ENCODE measurements around the gene HDGFL3.
A peak's percentile ranks its signal among the peaks of the same experiment; 100 is the strongest.
"Not testable (repeated sequence)": the region's sequence is repeated elsewhere in the genome, so short reads cannot be mapped to it uniquely, and the experiment has no call there.

Gene HDGFL3

GRCh38 chr15:83108266-83109219 is 99.1 kb downstream of the HDGFL3 start:
- peak overlapping the region; percentile 74; the same call in 1 of the 2 replicates for H3K4me3 ChIP-seq (ENCODE audit: low read length)

DNA sequence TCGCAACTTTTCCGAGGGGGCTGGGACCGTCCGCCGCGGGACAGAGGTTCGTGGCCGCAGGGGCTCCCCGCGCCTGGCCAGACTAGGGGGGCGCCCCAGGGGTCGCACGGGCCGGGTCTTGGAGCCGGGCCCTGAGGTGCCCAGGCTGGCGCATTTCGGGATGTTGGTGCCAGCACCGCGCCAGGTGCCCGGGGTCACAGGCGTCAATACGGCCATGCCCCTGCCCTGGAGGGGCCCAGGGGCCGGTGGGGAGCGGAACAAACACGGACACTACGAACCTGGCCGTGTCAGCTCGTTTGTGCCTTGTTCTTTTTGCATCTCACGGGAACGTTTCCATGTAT is 99.8 kb downstream of the HDGFL3 start:
- no peak for TF ChIP-seq ZNF274 (IDR thresholded peaks at IDR 0.05; ENCODE audit: low read depth, low read length)
- peak overlapping the region; percentile 74; the same call in 1 of the 2 replicates for H3K4me3 ChIP-seq (ENCODE audit: low read length)

More at GRCh38 chr15:83108266-83109219, 99.1 kb downstream of the HDGFL3 start:
- TF ChIP-seq ZNF274 (IDR thresholded peaks at IDR 0.05; ENCODE audit: low read depth, low read length), result no peak

- peak within 1 kb of the TSS; percentile 74; the same call in 1 of the 2 replicates for H3K4me3 ChIP-seq (ENCODE audit: low read length)
- TF ChIP-seq ZNF274 (IDR thresholded peaks at IDR 0.05; ENCODE audit: low read depth, low read length), result no peak
Measured at GRCh38 chr15:83106994-83107840, 100.4 kb downstream of the HDGFL3 start, which contains the start of gene TM6SF1. Gene TM6SF1 (plus strand): TSS chr15:83107645. CDS start chr15:83107681, 36 bp downstream.

DNA sequence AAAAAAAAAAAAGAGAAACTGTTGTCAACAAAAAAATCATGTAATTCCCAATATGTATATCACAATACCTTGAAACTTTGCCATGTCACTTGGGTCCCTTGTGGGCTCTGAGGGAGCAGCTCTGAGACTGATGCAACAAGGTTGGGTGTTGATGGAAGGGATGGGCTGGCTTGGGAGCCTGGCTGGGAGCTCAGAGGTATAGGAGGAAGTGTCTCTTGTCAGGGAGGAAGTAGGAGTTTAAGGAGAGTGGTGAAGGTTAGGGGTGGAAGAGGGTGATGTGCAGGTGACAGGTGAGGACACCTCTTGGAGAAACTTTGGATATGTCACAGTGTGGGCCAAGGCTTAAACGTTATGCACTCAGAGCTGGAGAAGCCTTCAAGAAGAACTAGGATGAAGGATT is 102.2 kb downstream of the HDGFL3 start:
- TF ChIP-seq ZNF274 (IDR thresholded peaks at IDR 0.05; ENCODE audit: low read depth, low read length), result no peak
- no peak overlapping the region for H3K4me3 ChIP-seq (ENCODE audit: low read length)

DNA sequence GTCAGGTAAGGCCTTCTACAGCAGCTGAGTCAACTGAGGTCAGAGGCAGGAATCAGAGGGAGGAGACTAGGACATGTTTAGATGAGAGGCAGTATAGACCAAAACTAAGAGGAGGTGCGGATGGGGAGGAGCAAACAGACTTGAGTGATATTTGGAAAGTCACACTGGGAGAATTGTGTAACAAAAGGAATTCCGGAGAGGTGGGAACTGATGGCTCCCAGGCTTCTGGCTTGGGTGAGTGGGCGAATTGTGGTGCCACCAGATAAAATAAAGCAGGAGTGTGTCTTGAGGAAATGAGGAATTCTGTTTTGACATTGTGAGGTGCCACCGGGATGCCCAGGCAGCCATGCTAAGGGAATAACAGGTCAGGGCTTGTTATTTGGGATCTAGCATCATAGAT is 103.5 kb downstream of the HDGFL3 start:
- TF ChIP-seq ZNF274 (IDR thresholded peaks at IDR 0.05; ENCODE audit: low read depth, low read length), result no peak
- H3K4me3 ChIP-seq (ENCODE audit: low read length), result no peak overlapping the region

- H3K4me3 ChIP-seq (ENCODE audit: low read length), result no peak overlapping the region
- TF ChIP-seq ZNF274 (IDR thresholded peaks at IDR 0.05; ENCODE audit: low read depth, low read length), result no peak
Measured at GRCh38 chr15:83102346-83102745, 105.3 kb downstream of the HDGFL3 start.

DNA sequence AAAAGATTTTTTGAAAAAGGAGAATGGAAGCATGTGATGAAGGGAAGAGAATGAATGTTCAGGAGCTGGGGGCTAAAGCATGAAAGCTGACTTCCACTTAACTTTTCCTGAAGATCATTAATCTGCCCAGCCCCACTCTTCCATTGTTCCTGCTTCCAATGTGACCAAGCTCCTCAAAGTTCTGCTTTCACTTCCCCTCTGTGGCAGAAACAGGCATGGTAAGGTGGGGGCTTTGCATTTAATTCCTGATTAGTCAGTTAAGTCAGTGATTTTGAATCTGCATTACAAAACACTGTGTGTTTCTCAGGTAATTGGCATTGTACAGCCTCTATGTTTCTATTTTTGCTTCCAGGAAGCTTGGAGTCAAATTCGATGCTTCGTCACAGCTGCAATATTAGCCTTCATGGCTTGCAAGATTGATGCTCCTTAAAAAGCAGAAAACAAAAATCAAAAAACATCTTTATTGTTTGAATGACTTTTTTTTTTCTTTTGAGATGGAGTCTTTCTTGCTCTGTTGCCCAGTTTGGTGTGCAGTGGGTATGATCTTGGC is 107.5 kb downstream of the HDGFL3 start:
- TF ChIP-seq ZNF274 (IDR thresholded peaks at IDR 0.05; ENCODE audit: low read depth, low read length), result no peak
- H3K4me3 ChIP-seq (ENCODE audit: low read length), result no peak overlapping the region

GRCh38 chr15:83099290-83099689 is 108.3 kb downstream of the HDGFL3 start:
- TF ChIP-seq ZNF274 (IDR thresholded peaks at IDR 0.05; ENCODE audit: low read depth, low read length), result no peak
- H3K4me3 ChIP-seq (ENCODE audit: low read length), result no peak overlapping the region

DNA sequence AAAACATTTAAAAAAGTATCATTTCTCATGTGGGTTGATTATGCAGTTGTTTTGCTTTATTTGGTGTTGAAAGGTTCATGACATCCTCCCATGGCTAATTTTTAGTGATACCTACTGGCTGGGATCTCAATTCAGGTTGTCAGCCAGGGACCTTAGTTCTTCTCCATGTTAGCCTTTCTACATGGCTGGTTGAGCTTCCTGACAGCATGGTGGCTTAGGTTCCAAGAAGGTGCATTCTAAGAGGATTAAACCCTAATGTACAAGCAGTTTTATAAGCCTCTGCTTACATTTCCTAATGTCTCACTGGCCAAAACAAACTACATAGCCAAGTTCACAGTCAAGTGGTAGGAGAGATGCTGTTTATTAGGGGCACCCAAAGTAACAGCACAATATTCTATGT is 109.5 kb downstream of the HDGFL3 start:
- no peak overlapping the region for H3K4me3 ChIP-seq (ENCODE audit: low read length)
- no peak for TF ChIP-seq ZNF274 (IDR thresholded peaks at IDR 0.05; ENCODE audit: low read depth, low read length)

- TF ChIP-seq ZNF274 (IDR thresholded peaks at IDR 0.05; ENCODE audit: low read depth, low read length), result no peak
- H3K4me3 ChIP-seq (ENCODE audit: low read length), result no peak overlapping the region
Measured at GRCh38 chr15:83094583-83094982, 113.0 kb downstream of the HDGFL3 start.

- H3K4me3 ChIP-seq (ENCODE audit: low read length), result no peak overlapping the region
- no peak for TF ChIP-seq ZNF274 (IDR thresholded peaks at IDR 0.05; ENCODE audit: low read depth, low read length)
Measured at GRCh38 chr15:83092309-83092976, 115.2 kb downstream of the HDGFL3 start.

DNA sequence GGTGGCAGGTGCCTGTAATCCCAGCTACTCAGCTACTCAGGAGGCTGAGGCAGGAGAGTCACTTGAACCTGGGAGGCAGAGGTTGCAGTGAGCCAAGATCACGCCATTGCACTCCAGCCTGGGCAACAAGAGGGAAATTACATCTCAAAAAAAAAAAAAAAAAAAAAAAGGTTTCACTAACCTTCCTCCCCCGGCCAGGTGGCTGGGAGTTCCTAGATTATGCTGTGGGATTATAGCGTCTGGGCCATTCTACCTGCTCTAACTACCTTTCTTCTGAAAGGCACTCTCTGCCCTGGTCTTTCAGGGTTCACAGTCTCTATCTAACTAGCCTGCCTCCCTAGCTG is 115.7 kb downstream of the HDGFL3 start:
- not testable (repeated sequence) for H3K4me3 ChIP-seq (ENCODE audit: low read length)

DNA sequence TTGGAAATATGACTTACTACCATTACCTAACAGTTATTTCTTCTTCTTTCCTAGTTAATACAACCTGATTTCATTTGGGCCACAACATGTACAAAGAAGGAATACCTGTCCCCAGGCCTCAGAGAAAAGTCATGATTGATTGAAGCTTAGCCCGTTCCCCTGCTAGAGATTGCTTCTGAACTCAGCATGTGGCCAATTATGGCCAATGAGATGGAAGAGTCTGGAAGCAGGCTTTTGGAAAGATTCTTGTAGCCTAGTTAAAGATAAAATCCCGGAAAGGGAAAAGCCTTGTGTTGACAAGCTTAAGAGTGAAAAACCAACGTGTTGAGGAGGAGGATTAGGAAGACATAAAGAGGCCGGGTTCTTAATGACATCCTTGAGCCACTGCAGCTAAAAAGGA is 117.2 kb downstream of the HDGFL3 start:
- TF ChIP-seq ZNF274 (IDR thresholded peaks at IDR 0.05; ENCODE audit: low read depth, low read length), result no peak
- H3K4me3 ChIP-seq (ENCODE audit: low read length), result no peak overlapping the region

DNA sequence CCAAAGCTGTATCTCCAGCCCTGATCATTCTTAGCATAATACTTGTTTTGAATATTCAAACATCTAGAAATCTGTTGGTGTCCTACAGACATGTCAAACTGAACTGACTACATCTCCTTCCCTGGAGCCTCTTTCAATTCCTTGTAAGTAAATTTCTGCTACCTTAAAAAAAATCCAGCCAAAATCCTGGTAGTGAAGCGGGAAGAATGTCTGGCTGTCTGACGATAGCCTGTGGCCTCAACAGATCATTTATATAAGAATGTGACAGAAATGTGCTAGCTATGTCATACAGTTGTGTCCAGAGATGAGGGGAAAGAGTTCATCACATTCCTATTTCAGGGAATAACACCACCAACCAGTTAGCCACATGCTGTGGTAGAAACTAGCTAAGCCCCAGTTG is 118.7 kb downstream of the HDGFL3 start:
- no peak for TF ChIP-seq ZNF274 (IDR thresholded peaks at IDR 0.05; ENCODE audit: low read depth, low read length)
- H3K4me3 ChIP-seq (ENCODE audit: low read length), result no peak overlapping the region

Data from GM08714 (cell line).